Gastrocnemius medialis (tissue), 4 donors: ENCODE data around the gene ARMC2.

Source experiments
- POLR2A ChIP-seq, 2 donors: fragments of 450-650 bp; IDR thresholded peaks; one replicate each; pipeline ENCODE4 v1.6.1; 2017; ENCODE audit warnings: antibody characterized with exemption in 2 of 2, mild to moderate bottlenecking in 2 of 2, moderate library complexity in 2 of 2
- TF ChIP-seq, protein P1 (sequence below), 5 experiments: fragments of 450-650 bp in 3 of 5; fragments of 200-600 bp in 2 of 5; sonication (generic) in 2 of 5; IDR thresholded peaks in 4 of 5; conservative IDR thresholded peaks in 1 of 5; 1 replicate in 4 of 5; 2 replicates in 1 of 5; pipeline ENCODE4 v1.5.1; 2016 to 2019; ENCODE audit warnings: antibody characterized with exemption in 5 of 5, mild to moderate bottlenecking in 3 of 5, moderate library complexity in 3 of 5

DNA sequence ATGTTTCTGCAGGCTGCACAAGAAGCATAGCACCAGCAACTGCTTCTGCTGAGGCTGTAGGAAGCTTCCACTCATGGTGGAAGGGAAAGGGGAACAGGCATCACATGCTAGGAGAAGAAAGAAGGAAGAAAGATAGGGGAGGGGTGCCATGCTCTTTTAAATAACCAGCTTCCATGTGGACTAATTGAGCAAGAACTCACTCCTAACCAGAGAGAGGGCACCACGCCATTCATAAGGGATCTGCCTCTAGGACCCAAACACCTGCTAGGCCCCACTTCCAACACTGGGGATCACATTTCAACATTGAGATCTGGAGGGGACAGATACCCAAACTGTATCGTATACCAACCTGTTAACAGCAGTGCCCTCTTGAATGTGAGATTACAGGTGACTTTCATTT, 46.9 kb upstream of the ARMC2 start:
- TF ChIP-seq POLR2A (IDR thresholded peaks at IDR 0.05), result no peak
- TF ChIP-seq, protein P1, sequence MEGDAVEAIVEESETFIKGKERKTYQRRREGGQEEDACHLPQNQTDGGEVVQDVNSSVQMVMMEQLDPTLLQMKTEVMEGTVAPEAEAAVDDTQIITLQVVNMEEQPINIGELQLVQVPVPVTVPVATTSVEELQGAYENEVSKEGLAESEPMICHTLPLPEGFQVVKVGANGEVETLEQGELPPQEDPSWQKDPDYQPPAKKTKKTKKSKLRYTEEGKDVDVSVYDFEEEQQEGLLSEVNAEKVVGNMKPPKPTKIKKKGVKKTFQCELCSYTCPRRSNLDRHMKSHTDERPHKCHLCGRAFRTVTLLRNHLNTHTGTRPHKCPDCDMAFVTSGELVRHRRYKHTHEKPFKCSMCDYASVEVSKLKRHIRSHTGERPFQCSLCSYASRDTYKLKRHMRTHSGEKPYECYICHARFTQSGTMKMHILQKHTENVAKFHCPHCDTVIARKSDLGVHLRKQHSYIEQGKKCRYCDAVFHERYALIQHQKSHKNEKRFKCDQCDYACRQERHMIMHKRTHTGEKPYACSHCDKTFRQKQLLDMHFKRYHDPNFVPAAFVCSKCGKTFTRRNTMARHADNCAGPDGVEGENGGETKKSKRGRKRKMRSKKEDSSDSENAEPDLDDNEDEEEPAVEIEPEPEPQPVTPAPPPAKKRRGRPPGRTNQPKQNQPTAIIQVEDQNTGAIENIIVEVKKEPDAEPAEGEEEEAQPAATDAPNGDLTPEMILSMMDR (IDR thresholded peaks at IDR 0.05 in 4 of 5, conservative IDR thresholded peaks at IDR 0.05 in 1 of 5), result no peak
